Left lung (tissue), 10 donors: Measurements from ENCODE around the gene DENND1B. TPM values are rescaled to one million over a fixed set of nuclear protein-coding genes. Genes with fewer than 3 reads are reported as not detected.

Source experiments
- ATAC-seq: fragments of 200-7000 bp; cut with Tn5 transposase; one replicate; pipeline ENCODE4 v1.9.1; 2020; ENCODE audit warnings: moderate library complexity
- DNase-seq, 4 donors: peaks; one replicate each; pipeline ENCODE4 v3.0.0-alpha.2; 2013 to 2020
- H3K27ac ChIP-seq, 2 donors: fragments of 200-600 bp; sonication (generic) in 1 of 2; one replicate each; pipeline versions ENCODE4 v1.5.0 to v1.8.0; 2020 to 2021
- H3K27me3 ChIP-seq, 2 donors: fragments of 200-600 bp; sonication (generic) in 1 of 2; one replicate each; pipeline versions ENCODE4 v1.5.0 to v1.8.0; 2020 to 2021
- H3K36me3 ChIP-seq, 2 donors: fragments of 200-600 bp; sonication (generic) in 1 of 2; one replicate each; pipeline versions ENCODE4 v1.5.0 to v1.8.0; 2020 to 2021
- H3K4me1 ChIP-seq, 2 donors: fragments of 200-600 bp; one replicate each; pipeline ENCODE4 v1.8.0; 2021
- H3K4me3 ChIP-seq, 2 donors: fragments of 200-600 bp; sonication (generic) in 1 of 2; one replicate each; pipeline versions ENCODE4 v1.5.0 to v1.8.0; 2020 to 2021; ENCODE audit warnings: mild to moderate bottlenecking in 1 of 2
- H3K9me3 ChIP-seq, 2 donors: fragments of 200-600 bp; sonication (generic) in 1 of 2; one replicate each; pipeline versions ENCODE4 v1.5.0 to v1.8.0; 2020 to 2021
- intact Hi-C, 2 donors: fragments of 100-400 bp; cut with DNase I; formaldehyde crosslinking; loops; one replicate each; pipeline versions ENCODE4 v1.11.2 to v1.14.2; 2022
- polyA plus RNA-seq, 6 donors: library from polyadenylated mRNA; unstranded; fragments of 120-200 nt; gene quantifications; one replicate each; pipeline ENCODE4 v1.2.1, GENCODE V29; 2013; ENCODE audit not compliant: insufficient read length in 6 of 6
- total RNA-seq, 2 donors: library from RNA; stranded (reverse); fragmentation: NEBNext Ultra II Directional; extraction: Animal tissue kit (Norgen Biotek cat#: 25700); gene quantifications; one replicate each; pipeline ENCODE4 v1.2.1, GENCODE V29; 2021
- TF ChIP-seq, protein P1 (sequence below), 2 donors: fragments of 200-600 bp; sonication (generic) in 1 of 2; IDR thresholded peaks; one replicate each; pipeline versions ENCODE4 v1.5.0 to v1.8.0; 2021; ENCODE audit warnings: antibody characterized with exemption in 2 of 2
- donor health status: DM: no; HTN: yes; CAD: no.
- donor health status: DM: no; HTN: no; CAD: no.

The DENND1B gene
- total and polyA plus RNA-seq, 8 donors, result 12.5 to 17.2 (median 13.4) TPM

DNA sequence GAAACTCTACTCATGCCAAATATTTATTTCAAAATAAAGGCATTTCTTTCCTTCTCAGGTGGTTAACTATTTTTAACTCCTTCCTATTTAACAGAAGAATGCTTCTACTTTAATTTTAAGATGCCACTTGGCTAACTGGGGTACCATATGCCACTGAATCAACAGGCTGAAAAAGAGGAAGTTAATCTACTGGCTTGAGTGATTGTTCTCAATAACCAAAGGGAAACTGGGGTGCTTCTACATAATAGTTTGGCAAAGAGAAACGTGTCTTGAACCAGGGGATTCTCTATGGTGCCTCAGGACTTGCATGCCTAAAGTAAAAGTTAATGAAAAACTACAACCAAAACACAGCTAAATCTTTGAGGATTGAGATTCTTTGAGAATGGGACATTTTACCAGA is 142.6 kb downstream of the DENND1B start:
- Histone ChIP-seq H3K27ac (no peak overlapping the region), H3K9me3 (no peaks in the 10 kb centered on the region), H3K27me3 (no peaks in the 10 kb centered on the region), H3K4me1 (no peaks in the 10 kb centered on the region), H3K36me3 (no peaks in the 10 kb centered on the region), H3K4me3 (no peak overlapping the region)
- DNase-seq (no peak), ATAC-seq (no peak)
- intact Hi-C loops, result no loop called here
- TF ChIP-seq, protein P1, sequence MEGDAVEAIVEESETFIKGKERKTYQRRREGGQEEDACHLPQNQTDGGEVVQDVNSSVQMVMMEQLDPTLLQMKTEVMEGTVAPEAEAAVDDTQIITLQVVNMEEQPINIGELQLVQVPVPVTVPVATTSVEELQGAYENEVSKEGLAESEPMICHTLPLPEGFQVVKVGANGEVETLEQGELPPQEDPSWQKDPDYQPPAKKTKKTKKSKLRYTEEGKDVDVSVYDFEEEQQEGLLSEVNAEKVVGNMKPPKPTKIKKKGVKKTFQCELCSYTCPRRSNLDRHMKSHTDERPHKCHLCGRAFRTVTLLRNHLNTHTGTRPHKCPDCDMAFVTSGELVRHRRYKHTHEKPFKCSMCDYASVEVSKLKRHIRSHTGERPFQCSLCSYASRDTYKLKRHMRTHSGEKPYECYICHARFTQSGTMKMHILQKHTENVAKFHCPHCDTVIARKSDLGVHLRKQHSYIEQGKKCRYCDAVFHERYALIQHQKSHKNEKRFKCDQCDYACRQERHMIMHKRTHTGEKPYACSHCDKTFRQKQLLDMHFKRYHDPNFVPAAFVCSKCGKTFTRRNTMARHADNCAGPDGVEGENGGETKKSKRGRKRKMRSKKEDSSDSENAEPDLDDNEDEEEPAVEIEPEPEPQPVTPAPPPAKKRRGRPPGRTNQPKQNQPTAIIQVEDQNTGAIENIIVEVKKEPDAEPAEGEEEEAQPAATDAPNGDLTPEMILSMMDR (IDR thresholded peaks at IDR 0.05), result no peak

DNA sequence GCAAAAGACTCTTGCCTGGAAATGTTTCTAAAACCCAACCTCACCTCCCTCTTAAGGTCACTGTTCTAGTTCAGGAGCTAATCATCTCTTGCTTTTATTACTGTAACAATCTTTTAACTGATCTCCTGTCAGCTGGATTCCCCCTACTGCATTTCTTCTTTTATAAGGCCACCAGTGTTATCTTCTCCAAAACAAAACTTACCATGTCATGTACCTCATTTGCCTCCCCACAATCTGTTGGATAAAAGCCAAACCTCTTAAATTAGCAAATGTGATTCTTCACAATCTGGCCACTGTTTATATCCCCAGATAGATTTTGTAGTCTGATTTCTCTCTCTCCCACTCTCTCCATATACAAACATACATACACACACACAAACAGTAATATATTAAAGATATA is 143.3 kb downstream of the DENND1B start:
- no peaks in the 10 kb centered on the region for H3K9me3 ChIP-seq
- H3K27me3 ChIP-seq, result no peaks in the 10 kb centered on the region
- H3K36me3 ChIP-seq, result no peaks in the 10 kb centered on the region
- DNase-seq, result no peak
- no peaks in the 10 kb centered on the region for H3K4me1 ChIP-seq
- H3K27ac ChIP-seq, result no peak overlapping the region
- intact Hi-C loops, result no loop called here
- H3K4me3 ChIP-seq, result no peak overlapping the region
- TF ChIP-seq, protein P1 (IDR thresholded peaks at IDR 0.05), result no peak
- no peak for ATAC-seq

DNA sequence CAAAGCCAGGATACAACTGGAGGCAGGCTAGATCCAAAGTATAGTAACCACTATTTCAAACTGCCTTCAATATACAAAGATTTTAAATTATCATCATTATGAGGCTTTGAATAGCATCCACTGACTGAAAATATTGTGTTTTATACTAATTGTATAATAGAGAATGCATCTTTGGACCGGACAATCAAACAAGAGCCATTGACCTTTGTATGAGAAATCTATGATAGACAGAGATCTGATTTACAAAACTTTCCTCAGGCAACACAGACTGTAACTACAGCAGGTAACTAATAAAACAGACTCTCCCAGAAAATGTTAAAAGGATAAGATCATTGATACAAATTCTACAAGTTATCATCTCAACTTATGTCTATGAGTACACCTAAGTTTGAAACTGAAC is 152.9 kb downstream of the DENND1B start:
- no peak for ATAC-seq
- Histone ChIP-seq H3K9me3 (no peaks in the 10 kb centered on the region), H3K27me3 (no peaks in the 10 kb centered on the region), H3K4me3 (no peak overlapping the region), H3K36me3 (no peaks in the 10 kb centered on the region), H3K27ac (no peak overlapping the region), H3K4me1 (no peaks in the 10 kb centered on the region)
- no peak for DNase-seq
- TF ChIP-seq, protein P1 (IDR thresholded peaks at IDR 0.05), result no peak
- intact Hi-C loops, result no loop called here

DNA sequence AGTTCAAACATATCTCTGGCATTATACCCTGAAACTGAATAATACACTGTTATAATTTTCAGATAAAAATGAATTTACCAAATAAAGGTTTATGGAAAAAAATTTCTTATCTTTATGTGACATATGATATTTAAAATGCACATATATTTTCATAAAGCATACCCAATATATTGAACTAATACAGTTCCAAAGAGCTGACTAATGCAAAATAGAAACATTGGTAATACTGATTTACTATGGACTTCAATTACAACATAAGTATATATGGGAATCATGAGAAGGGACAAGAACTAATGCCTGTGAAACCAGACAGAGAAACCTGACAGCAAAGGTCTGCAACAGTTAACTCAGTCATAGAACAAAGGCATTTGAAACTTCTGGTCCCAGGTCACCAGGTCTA is 153.5 kb downstream of the DENND1B start:
- Histone ChIP-seq H3K27ac (no peak overlapping the region), H3K9me3 (no peaks in the 10 kb centered on the region), H3K27me3 (no peaks in the 10 kb centered on the region), H3K36me3 (peaks cover 0 to 1% of the 10 kb centered on the region in 2 donors), H3K4me1 (no peaks in the 10 kb centered on the region), H3K4me3 (no peak overlapping the region)
- DNase-seq (no peak), ATAC-seq (no peak)
- intact Hi-C loops, result no loop called here
- TF ChIP-seq, protein P1 (IDR thresholded peaks at IDR 0.05), result no peak

DNA sequence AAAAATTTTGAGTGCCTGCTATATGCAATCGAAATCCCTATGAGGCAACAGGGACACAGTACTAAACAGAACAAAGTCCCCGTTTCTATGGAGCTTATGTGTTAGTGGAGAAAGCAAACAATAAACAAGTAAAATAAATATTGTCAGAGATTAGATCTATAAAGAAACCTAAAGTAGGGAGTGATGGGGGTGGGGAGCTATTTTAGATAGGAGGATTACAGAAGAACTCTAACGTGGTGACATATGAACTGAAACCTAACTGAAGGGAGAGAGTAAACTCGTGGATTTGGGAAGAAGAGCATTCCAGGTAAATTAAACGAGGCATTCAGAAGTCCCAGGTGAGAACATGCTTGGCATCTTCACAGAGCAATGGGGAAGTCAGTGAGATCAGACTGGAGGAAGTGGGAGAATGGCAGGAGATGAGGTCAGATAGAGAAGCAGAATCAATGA is 154.5 kb downstream of the DENND1B start:
- Histone ChIP-seq H3K9me3 (no peaks in the 10 kb centered on the region), H3K27ac (no peak overlapping the region), H3K4me1 (no peaks in the 10 kb centered on the region), H3K36me3 (peaks cover 0 to 7% of the 10 kb centered on the region in 2 donors), H3K4me3 (no peak overlapping the region), H3K27me3 (no peaks in the 10 kb centered on the region)
- ATAC-seq (no peak), DNase-seq (no peak)
- intact Hi-C loops, result no loop called here
- TF ChIP-seq, protein P1 (IDR thresholded peaks at IDR 0.05), result no peak
